Measurements from ENCODE around the gene SPI1. TPM values are rescaled to one million over a fixed set of nuclear protein-coding genes. Genes with fewer than 3 reads are reported as not detected.

Gene SPI1
- total and polyA plus RNA-seq, 2 donors (not counting 3 experiments of a cell fraction or from before 2014, with no cell fraction given), result not detected

DNA sequence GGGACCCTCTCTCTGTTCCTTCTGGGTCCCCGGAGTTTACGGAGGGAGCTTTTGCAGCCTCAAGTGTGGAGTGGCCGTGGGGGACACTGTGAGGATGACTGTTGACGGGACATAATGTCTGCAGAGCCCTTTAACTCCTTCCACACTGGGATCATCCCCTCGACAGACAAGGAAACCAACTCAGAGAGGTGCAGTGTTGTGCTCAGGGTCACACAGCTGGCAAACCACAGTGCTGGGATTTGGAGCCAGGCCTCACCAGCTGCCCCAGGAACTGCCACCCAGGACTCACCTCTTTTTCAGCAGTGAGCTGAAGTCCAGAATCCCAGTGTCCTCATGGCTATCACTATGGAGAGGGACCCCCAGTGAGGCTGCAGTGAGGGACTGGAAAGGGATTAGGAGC is 31.2 kb downstream of the SPI1 start:
- Histone ChIP-seq H3K4me2 (ENCODE audit: insufficient read depth, low read length) (no peak overlapping the region), H3K4me3 (replicated peaks in 1 of 3; ENCODE audit: insufficient read depth in 1 of 3, low read depth in 1 of 3, low read length in 3 of 3) (no peak overlapping the region), H3K36me3 (ENCODE audit: control insufficient read depth in 2 of 2, extremely low read depth in 1 of 2, insufficient read depth in 2 of 2, low read length in 2 of 2) (no peaks in the 10 kb centered on the region), H3K4me1 (ENCODE audit: control insufficient read depth, extremely low read depth, insufficient read depth, low read length) (no peaks in the 10 kb centered on the region), H3K27me3 (ENCODE audit: control insufficient read depth in 2 of 2, insufficient read depth in 2 of 2, low read length in 2 of 2) (no peaks in the 10 kb centered on the region), H3K9me3 (replicated peaks; ENCODE audit: control insufficient read depth, insufficient read depth, low read length) (no peaks in the 10 kb centered on the region), H2AFZ (ENCODE audit: low read depth, low read length) (no peak overlapping the region), H3K9me1 (replicated peaks; ENCODE audit: control insufficient read depth, extremely low read depth, insufficient read depth, low read length) (no peaks in the 10 kb centered on the region), H3K27ac (ENCODE audit: insufficient read depth, low read depth, low read length) (no peak overlapping the region), H3K79me2 (ENCODE audit: control insufficient read depth, insufficient read depth, low read length) (no peaks in the 10 kb centered on the region), H3K9ac (replicated peaks; ENCODE audit: extremely low read depth, insufficient read depth, low read length) (no peak overlapping the region), H4K20me1 (replicated peaks; ENCODE audit: control insufficient read depth, extremely low read depth, insufficient read depth, low read length) (no peaks in the 10 kb centered on the region)
- ChIA-PET POLR2A (no interaction called here), CTCF (interaction anchor here (2.7 kb wide), 1 partner anchor 8 kb away, joined by 8 read pairs; no protein-coding TSS in a partner anchor)
- dilution Hi-C loops (cut with MboI; ENCODE audit: extremely low pct_ligation_motif_present, low sequenced_read_pairs) (no loop called here), intact Hi-C loops (cut with micrococcal nuclease) (loop anchor here (5.0 kb wide), 1 partner anchor 35 kb away; no protein-coding TSS in a partner anchor)
- DNase-seq (ENCODE audit: low read depth, low spot score) (no peak), FAIRE-seq (no peak)
- BruUV-seq (replicated peaks), result no TSS peak
- TF ChIP-seq MYC (IDR thresholded peaks at IDR 0.05; ENCODE audit: low read depth, low read length), result no peak
- TF ChIP-seq GATA2 (IDR thresholded peaks at IDR 0.05; ENCODE audit: insufficient read depth, insufficient read length, low read depth, low read length), result no peak
- TF ChIP-seq POLR2AphosphoS5 (IDR thresholded peaks at IDR 0.05; ENCODE audit: insufficient read depth, low read depth, low read length), result no peak
- TF ChIP-seq EZH2 (IDR thresholded peaks at IDR 0.05; ENCODE audit: borderline replicate concordance, low read depth, low read length, severe bottlenecking), result no peak
- TF ChIP-seq FOS (IDR thresholded peaks at IDR 0.05; ENCODE audit: borderline replicate concordance, insufficient read depth, low read length), result no peak
- TF ChIP-seq POLR2A (IDR thresholded peaks at IDR 0.05; ENCODE audit: low read depth, low read length), result no peak
- TF ChIP-seq, protein P1, sequence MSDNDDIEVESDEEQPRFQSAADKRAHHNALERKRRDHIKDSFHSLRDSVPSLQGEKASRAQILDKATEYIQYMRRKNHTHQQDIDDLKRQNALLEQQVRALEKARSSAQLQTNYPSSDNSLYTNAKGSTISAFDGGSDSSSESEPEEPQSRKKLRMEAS (IDR thresholded peaks at IDR 0.05; ENCODE audit: insufficient read depth, insufficient read length), result no peak
- no peak for TF ChIP-seq JUN (IDR thresholded peaks at IDR 0.05; ENCODE audit: borderline replicate concordance, insufficient read depth, insufficient read length, low read depth)
- TF ChIP-seq, protein P2, sequence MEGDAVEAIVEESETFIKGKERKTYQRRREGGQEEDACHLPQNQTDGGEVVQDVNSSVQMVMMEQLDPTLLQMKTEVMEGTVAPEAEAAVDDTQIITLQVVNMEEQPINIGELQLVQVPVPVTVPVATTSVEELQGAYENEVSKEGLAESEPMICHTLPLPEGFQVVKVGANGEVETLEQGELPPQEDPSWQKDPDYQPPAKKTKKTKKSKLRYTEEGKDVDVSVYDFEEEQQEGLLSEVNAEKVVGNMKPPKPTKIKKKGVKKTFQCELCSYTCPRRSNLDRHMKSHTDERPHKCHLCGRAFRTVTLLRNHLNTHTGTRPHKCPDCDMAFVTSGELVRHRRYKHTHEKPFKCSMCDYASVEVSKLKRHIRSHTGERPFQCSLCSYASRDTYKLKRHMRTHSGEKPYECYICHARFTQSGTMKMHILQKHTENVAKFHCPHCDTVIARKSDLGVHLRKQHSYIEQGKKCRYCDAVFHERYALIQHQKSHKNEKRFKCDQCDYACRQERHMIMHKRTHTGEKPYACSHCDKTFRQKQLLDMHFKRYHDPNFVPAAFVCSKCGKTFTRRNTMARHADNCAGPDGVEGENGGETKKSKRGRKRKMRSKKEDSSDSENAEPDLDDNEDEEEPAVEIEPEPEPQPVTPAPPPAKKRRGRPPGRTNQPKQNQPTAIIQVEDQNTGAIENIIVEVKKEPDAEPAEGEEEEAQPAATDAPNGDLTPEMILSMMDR (IDR thresholded peaks at IDR 0.05; ENCODE audit: extremely low read depth in 1 of 2, insufficient read depth in 1 of 2, low read depth in 1 of 2, low read length in 2 of 2), result no peak
